Stimulated activated naive CD4-positive, alpha-beta T cell treated with Interleukin-2 at 50 U/mL for 16 hours (primary cell): Measurements from ENCODE around the gene FLVCR1.
A peak's percentile ranks its signal among the peaks of the same experiment; 100 is the strongest.
"Not testable (repeated sequence)": the region's sequence is repeated elsewhere in the genome, so short reads cannot be mapped to it uniquely, and the experiment has no call there.

Experiments used
- DNase-seq: peaks from one replicate; lab custom pipeline; 2025; lab: John Stamatoyannopoulos, UW

FLVCR1 gene

DNA sequence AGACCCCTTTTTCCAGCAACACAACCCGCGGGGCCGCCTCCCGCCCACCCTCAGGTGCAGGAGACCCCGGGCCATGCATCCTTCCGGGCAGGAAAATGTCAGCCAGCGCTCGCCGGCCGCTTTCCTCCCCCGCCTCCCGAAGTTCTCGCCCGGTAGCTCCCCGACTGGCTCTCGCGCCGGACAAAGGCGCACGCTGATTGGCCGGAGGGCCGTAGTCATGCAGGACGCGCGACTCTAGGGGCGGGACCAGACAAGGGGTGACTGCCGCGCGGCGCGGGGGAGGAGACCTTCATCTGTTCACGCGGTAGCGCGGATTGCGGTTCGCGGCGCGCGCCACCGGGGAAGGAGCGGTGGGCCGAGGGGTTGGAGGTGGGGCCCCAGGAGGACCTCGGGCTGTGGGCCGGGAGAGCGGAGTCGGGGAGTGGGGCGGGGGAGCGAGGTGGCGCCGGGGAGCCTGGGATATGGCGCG is at the start of gene FLVCR1:
TSS of gene FLVCR1 (plus strand) at position 284 of the 469 bp plus-strand sequence. CDS start at position 462, 178 bp downstream.
- peak; percentile 95 for DNase-seq

DNA sequence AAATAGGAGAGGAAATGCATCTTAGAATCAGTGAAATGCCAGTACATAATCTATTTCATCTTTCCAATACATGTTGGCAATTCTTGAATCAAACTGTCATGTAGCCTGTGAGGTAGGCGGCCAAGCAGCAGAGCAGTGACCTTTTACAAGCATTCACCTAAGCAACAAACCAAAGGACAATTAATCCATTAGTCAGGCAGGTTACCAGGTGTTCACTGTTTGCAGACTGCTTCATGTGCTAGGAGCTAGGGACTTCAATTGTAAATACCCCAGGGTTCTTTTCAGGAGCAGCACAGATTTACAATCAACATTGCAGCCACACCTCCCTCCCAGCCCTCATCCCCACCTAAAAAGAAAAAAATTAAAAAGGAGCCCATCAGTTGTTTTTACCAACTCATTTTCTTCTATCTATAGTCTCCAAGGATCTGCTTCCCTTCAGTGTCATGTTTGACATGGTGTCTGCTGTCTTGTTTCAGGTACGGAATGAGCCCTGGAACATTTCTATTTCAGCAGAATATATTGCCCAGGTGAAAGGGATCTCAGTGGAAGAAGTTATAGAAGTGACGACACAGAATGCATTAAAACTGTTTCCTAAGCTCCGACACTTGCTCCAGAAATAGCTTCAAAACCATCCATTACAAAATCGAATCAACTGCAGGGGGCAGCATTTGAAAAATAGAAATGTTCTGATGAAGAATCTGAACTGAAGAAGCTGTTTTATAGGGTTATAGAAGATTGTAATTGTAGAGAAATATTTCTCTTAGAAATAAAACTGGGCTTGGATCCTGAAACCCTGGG is 43.3 kb upstream of the FLVCR1 start:
- no peak for DNase-seq

- DNase-seq: no peak
These were observed 41.4 kb upstream of the FLVCR1 start for GRCh38 chr1:212816567-212817278.

DNA sequence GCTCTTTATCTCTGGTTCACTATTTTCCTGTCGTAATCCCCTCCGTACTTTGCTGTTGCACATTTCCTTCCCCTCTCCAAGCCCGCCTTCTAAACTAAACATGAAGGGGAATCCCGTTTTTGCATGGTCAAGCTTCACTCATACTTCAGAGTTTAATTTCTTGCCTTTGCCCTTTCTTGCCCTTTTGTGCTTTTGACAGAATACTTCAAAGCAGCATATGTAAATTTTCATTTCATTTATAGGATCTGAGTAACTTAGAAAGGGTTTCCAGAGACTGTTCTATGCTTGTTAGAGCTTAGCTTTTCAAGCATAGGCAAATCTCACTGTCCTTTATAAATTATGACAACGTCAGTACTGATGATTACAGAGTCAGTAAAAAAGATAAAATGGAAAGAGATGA is 38.3 kb upstream of the FLVCR1 start:
- no peak for DNase-seq

DNA sequence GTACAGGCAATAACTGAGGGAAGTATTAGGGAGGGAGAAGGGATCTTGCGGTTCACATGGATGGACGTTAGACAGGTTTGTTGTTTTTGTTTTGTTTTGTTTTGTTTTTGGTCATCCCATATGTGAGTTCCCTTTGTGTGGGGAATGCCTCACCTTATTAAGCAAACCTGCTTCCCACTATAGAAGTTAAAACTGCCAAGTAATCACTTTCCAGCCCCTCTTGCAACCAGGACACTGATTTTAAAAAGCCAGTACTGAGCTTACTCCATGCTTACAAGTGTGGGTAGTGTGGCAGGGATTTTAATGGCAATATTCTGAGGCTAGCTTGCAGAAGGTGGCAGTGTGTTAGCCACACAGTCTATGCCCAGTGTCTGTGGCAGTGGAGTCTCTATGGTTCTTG is 37.1 kb upstream of the FLVCR1 start:
- no peak for DNase-seq

GRCh38 chr1:212822956-212823355 is 35.1 kb upstream of the FLVCR1 start:
- DNase-seq: no peak

DNA sequence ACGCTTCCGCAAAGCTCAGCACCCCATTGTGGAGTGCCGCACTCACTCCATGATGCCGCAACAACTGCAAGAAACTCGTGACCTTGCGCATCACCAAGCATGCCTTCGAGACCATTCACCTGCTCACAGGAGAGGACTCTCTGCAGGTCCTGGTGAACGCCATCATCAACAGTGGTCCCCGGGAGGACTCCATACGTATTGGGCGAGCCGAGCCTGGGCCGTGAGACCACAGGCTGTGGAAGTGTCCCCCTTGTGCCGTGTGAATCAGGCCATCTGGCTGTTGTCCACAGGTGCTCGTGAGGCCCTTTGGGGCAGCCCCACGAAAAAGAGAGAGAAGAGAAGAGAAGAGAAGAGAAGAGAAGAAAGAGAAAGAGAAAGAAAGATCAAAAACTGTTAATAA is 33.9 kb upstream of the FLVCR1 start:
- DNase-seq: no peak

DNA sequence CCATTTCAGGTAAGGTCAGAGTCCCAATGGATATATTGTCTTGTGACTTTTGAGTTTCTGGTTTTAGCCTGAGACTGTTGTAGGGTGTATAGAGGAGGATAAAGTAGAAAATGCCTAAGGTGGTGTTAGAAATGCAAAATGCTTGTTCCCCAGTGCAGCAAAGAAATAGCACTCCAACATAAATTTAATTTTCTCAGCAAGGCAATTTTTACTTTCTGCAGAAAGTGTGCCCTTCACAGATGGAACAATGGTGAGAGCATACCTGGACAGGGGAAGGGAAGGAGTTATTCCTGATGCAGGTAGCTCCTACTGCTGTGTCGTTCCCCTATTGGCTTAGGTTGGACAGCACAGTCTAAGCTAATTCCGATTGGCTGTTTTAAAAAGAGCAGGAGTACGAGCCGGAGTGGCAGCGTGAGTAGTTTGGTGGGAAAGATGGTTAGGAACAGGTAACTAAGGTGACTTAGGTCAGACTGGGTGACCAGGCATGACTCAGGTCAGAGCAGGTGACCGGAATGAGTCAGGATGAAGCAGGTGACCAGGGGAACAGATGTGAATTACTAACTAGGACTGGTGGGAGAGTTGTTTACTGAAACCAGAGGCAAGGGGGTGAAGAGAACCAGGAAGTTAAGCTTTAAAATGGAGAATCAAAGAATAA is 32.1 kb upstream of the FLVCR1 start:
- no peak for DNase-seq

GRCh38 chr1:212827171-212827776 is 30.8 kb upstream of the FLVCR1 start:
- DNase-seq: no peak

GRCh38 chr1:212827831-212828278 is 30.2 kb upstream of the FLVCR1 start:
- no peak for DNase-seq

DNA sequence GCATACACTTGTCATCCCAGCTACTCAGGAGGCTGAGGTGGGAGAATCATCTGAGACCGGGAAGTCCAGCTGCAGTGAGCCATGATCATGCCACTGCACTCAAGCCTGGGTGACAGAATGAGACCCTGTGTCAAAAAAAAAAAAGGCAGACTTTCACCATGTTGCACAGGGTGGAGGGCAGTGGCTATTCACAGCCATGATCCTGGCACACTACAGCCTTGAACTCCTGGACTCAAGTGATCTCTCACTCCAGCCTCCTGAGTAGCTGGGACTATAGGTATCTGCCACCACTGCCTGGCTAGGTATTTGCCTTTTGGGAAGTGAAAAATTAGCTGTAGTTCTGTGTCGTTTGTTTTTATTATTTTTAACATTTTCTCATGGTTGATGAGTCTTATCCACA is 29.7 kb upstream of the FLVCR1 start:
- no peak for DNase-seq

GRCh38 chr1:212833211-212834207 is 24.6 kb upstream of the FLVCR1 start:
- not testable (repeated sequence) for DNase-seq

- no peak for DNase-seq
These were observed 19.9 kb upstream of the FLVCR1 start for GRCh38 chr1:212838145-212838544.

DNA sequence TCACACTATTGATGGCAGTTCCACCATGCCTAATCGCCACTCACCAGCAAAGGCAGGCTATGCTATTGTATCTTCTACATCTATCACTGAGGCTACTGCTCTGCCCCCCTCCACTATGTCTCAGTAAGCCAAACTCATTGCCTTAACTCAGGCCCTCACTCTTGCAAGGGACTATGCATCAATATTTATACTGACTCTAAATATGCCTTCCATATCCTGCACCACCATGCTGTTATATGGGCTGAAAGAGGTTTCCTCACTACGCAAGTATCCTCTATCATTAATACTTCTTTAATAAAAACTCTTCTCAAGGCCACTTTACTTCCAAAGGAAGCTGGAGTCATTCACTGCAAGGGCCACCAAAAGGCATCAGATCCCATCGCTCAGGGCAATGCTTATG is 13.6 kb upstream of the FLVCR1 start:
- DNase-seq: not testable (repeated sequence)

GRCh38 chr1:212847549-212847948 is 10.5 kb upstream of the FLVCR1 start, which contains the start of gene SPATA45:
Gene SPATA45 (minus strand): TSS chr1:212847649. CDS start chr1:212836149, 11,500 bp downstream.
- DNase-seq: no peak

- no peak for DNase-seq
These were observed 5.9 kb upstream of the FLVCR1 start for GRCh38 chr1:212852105-212852688.

DNA sequence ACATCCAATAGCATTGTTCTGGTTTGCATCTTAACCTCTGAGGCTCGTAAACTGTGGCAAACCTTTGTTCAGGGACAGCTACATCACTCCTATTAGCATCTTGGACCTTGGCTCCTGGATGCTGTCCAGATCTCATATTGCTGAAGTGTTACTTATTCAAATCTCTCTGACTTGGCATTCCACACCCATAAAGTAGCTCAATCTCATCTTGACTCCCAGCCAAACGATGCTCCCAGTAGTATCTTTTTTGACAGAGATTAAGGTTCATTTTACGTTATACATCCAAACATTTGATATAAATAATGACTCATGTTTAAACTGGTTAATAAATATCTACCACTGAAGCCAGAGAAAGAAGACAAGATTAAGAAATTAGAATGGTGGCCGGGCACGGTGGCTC is 4.4 kb upstream of the FLVCR1 start:
- no peak for DNase-seq

DNA sequence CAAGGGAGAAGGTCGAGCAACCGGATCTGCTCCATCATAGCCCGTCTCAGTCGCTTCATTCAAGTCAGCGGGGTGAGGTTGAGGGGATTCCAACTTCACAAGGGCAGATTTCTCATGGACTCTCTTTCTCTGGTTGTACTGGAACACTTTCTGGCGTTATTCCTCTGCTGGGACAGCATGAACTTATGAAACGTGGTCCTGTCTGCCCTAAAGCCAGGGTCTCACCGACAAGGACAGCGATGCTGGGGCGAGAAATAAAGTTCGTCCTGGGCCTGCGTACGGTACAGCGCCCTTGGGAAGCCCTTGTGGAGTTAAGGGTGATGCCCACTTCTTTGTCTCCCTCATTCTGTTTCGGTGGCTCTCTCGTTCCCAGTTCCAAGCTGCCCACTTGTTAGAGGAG is 1.3 kb upstream of the FLVCR1 start:
- no peak for DNase-seq

- no peak for DNase-seq
These were observed 588 bp downstream of the FLVCR1 start for GRCh38 chr1:212858461-212859265.
